Tibial artery (tissue), 4 donors: ENCODE results near the gene CLEC1A.
"Not testable (repeated sequence)": the region's sequence is repeated elsewhere in the genome, so short reads cannot be mapped to it uniquely, and the experiment has no call there.

Experiments used
- DNase-seq, 2 donors: peaks; one replicate each; pipeline ENCODE4 v3.0.0-alpha.2; 2019
- H3K27ac ChIP-seq, 2 donors: fragments of 200-600 bp; sonication (generic) in 1 of 2; 1 replicate in 1 of 2; 2 replicates in 1 of 2; pipeline ENCODE4 v1.5.1; 2018 to 2019; ENCODE audit warnings: mild to moderate bottlenecking in 1 of 2
- H3K27me3 ChIP-seq, 2 donors: fragments of 200-600 bp; sonication (generic) in 1 of 2; one replicate each; pipeline versions ENCODE4 v1.5.1 to v1.6.0; 2016 to 2019
- H3K36me3 ChIP-seq, 3 donors: fragments of 200-600 bp; sonication (generic) in 2 of 3; one replicate each; pipeline ENCODE4 v1.5.1; 2016 to 2019; ENCODE audit warnings: mild to moderate bottlenecking in 2 of 3
- H3K4me1 ChIP-seq, 4 donors: fragments of 200-600 bp; sonication (generic) in 2 of 4; 1 replicate in 3 of 4; 2 replicates in 1 of 4; pipeline ENCODE4 v1.5.1; 2016 to 2019
- H3K4me3 ChIP-seq, 2 donors: fragments of 200-600 bp; sonication (generic) in 1 of 2; 1 replicate in 1 of 2; 2 replicates in 1 of 2; pipeline ENCODE4 v1.5.1; 2018 to 2019; ENCODE audit warnings: mild to moderate bottlenecking in 2 of 2
- H3K9me3 ChIP-seq, 3 donors: fragments of 200-600 bp; sonication (generic) in 1 of 3; one replicate each; pipeline ENCODE4 v1.5.1; 2016 to 2019
- intact Hi-C: fragments of 100-400 bp; cut with DNase I; formaldehyde crosslinking; loops from one replicate; pipeline ENCODE4 v1.15.0; 2023; ENCODE audit warnings: low total_unique reads
- TF ChIP-seq, protein P1 (sequence below), 2 experiments: fragments of 200-600 bp in 1 of 2; fragments of 450-650 bp in 1 of 2; IDR thresholded peaks; one replicate each; pipeline ENCODE4 v1.5.1; 2017 to 2019; ENCODE audit warnings: antibody characterized with exemption in 2 of 2, mild to moderate bottlenecking in 1 of 2, moderate library complexity in 1 of 2

The CLEC1A gene

DNA sequence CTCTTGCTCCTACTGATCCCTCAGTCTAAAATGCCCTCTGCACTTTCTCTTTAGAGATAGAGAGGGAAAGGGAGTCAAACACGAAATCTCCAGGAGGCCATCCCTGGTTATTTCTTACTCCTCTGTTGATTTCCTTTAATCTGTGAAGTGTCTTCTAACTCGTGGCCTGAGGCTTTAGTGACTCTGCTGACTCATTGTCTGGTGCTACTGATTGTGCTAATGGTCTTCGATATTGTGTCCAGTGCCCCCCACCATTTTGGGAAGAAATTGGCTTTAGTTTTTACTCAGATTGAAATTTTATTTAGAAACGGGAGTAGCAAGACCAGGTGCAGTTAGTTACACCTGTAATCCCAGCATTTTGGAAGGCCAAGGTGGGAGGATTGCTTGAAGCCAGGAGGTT lies 67.5 kb downstream of the CLEC1A start:
- Histone ChIP-seq H3K4me1 (no peaks in the 10 kb centered on the region), H3K27ac (no peak overlapping the region), H3K4me3 (no peak overlapping the region), H3K9me3 (no peaks in the 10 kb centered on the region), H3K36me3 (no peaks in the 10 kb centered on the region), H3K27me3 (no peaks in the 10 kb centered on the region)
- TF ChIP-seq, protein P1, sequence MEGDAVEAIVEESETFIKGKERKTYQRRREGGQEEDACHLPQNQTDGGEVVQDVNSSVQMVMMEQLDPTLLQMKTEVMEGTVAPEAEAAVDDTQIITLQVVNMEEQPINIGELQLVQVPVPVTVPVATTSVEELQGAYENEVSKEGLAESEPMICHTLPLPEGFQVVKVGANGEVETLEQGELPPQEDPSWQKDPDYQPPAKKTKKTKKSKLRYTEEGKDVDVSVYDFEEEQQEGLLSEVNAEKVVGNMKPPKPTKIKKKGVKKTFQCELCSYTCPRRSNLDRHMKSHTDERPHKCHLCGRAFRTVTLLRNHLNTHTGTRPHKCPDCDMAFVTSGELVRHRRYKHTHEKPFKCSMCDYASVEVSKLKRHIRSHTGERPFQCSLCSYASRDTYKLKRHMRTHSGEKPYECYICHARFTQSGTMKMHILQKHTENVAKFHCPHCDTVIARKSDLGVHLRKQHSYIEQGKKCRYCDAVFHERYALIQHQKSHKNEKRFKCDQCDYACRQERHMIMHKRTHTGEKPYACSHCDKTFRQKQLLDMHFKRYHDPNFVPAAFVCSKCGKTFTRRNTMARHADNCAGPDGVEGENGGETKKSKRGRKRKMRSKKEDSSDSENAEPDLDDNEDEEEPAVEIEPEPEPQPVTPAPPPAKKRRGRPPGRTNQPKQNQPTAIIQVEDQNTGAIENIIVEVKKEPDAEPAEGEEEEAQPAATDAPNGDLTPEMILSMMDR (IDR thresholded peaks at IDR 0.05), result no peak
- DNase-seq, result no peak
- intact Hi-C loops, result no loop called here

DNA sequence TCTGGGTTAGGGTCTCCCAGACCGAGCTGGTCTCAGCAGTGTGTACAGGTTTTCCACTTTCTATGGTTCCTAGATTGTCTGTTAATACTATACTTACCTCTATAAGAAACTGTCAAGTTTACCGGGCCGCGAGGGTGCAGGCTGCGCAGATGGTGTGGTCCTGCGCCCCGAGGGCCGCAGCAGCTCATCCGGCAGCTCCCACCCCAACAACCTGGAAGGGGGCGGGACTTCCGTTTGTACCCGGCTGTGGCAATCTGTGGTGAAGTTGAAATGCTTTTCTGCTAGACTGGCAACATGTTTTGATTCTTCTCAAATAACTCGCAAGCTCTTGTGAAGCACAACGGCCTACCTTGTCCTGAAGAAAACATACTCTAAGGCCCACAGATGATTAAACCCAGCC lies 68.3 kb downstream of the CLEC1A start, which contains the start of gene CLEC9A:
Gene CLEC9A, plus strand, starts transcription at position 237 of the 400 bp plus-strand sequence. CDS start 22,006 bp downstream, outside the sequence.
- no peak within 1 kb of the TSS for H3K27ac ChIP-seq
- no peak for DNase-seq

DNA sequence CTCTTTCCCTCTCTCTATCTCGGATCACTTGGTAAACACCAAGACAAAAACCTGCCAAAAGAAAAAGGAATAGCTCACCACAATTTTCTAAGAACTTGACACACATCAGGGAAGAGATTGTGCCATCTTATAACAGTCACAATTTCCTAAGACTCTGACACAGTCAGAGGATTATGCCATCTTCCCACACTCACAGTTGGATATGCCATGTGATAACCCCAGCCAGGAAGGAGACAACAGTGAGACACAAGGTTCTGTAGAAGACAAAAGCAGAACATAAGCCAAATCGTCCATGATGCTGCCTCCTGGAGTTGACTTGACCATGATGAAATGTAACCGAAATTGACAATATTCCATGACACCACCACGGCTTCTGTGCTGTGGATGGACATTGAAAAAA lies 71.1 kb downstream of the CLEC1A start:
- Histone ChIP-seq H3K27me3 (no peaks in the 10 kb centered on the region), H3K4me3 (no peak overlapping the region), H3K9me3 (no peaks in the 10 kb centered on the region), H3K36me3 (no peaks in the 10 kb centered on the region), H3K27ac (no peak overlapping the region), H3K4me1 (no peaks in the 10 kb centered on the region)
- intact Hi-C loops, result no loop called here
- TF ChIP-seq, protein P1 (IDR thresholded peaks at IDR 0.05), result no peak
- DNase-seq, result no peak

More for the DNA sequence above, 68.3 kb downstream of the CLEC1A start, which contains the start of gene CLEC9A:
- Histone ChIP-seq H3K4me1 (no peaks in the 10 kb centered on the region), H3K27me3 (no peaks in the 10 kb centered on the region), H3K9me3 (no peaks in the 10 kb centered on the region), H3K4me3 (no peak within 1 kb of the TSS), H3K36me3 (no peaks in the 10 kb centered on the region)
- TF ChIP-seq, protein P1 (IDR thresholded peaks at IDR 0.05), result no peak
- intact Hi-C loops, result no loop called here

DNA sequence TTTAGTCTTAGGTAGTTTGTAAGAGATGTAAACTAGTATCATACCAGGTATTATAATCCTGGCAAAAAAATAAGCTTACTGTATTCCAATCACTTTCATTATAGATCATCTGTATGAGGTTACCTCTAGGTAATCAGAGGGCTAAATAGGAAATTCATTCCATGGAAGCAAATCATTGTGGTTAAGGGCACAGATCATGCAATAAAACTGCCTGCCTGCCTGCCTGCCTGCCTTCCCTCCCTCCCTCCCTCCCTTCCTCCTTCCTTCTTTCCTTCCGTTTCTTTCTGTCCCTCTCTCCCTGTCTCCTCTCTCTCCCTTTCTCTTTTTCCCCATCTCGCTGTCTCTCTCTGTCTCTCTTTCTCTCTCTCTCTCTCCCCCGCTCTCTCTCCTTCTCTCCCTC lies 71.5 kb downstream of the CLEC1A start:
- TF ChIP-seq, protein P1 (IDR thresholded peaks at IDR 0.05), result no peak
- Histone ChIP-seq H3K4me1 (no peaks in the 10 kb centered on the region), H3K27ac (no peak overlapping the region), H3K9me3 (no peaks in the 10 kb centered on the region), H3K36me3 (no peaks in the 10 kb centered on the region), H3K27me3 (no peaks in the 10 kb centered on the region), H3K4me3 (no peak overlapping the region)
- no peak for DNase-seq
- intact Hi-C loops, result no loop called here

DNA sequence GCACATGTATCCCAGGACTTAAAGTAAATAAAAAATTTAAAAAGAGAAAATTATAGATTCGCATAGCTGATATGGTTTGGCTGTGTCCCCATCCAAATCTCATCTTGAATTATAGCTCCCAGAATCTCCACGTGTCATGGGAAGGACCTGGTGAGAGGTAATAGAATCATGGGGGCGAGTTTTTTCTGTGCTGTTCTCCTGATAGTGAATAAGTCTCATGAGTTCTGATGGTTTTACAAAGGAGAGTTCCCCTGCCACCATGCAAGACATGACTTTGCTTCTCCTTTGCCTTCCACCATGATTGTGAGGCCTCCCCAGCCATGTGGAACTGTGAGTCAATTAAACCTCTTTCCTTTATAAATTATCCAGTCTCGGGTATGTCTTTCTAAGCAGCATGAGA lies 72.1 kb downstream of the CLEC1A start:
- intact Hi-C loops, H3K4me3 ChIP-seq, H3K27ac ChIP-seq, H3K36me3 ChIP-seq, H3K9me3 ChIP-seq, DNase-seq, H3K27me3 ChIP-seq, H3K4me1 ChIP-seq: not testable (repeated sequence)

DNA sequence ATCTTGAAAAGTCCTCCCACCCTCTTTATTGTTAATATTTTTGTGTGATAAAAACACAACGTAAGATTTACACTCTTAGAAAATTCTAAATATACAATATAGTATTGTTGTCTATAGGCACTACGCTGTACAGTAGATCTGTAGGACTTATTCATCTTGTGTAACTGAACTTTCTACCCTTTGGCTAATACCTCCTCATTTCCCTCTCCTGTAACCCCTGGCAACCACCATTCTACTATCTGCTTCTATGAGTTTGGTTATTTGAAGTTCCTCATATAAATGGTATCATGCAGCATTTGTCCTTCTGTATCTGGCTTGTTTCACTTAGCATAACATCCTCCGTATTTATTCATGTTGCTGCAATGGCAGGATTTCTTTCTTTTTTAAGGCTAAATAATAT lies 73.5 kb downstream of the CLEC1A start:
- Histone ChIP-seq H3K4me3 (no peak overlapping the region), H3K9me3 (no peaks in the 10 kb centered on the region), H3K4me1 (no peaks in the 10 kb centered on the region), H3K36me3 (no peaks in the 10 kb centered on the region), H3K27ac (no peak overlapping the region), H3K27me3 (no peaks in the 10 kb centered on the region)
- no peak for DNase-seq
- TF ChIP-seq, protein P1 (IDR thresholded peaks at IDR 0.05), result no peak
- intact Hi-C loops, result no loop called here
